Astrocyte (in vitro differentiated cells and primary cell): ENCODE results near the gene TAMALIN. TPM values are rescaled to one million over a fixed set of nuclear protein-coding genes. Genes with fewer than 3 reads are reported as not detected.

ENCODE experiments used
- DNase-seq: peaks from one replicate; pipeline ENCODE4 v3.0.0-alpha.2; 2010; ENCODE audit warnings: low read depth
- FAIRE-seq: peaks from 2 replicates; lab custom pipeline; 2011; peaks lifted over from hg19 to GRCh38; lab: Jason Lieb, UNC
- H2AFZ ChIP-seq: 2 replicates; pipeline ENCODE4 v1.6.0; 2012; ENCODE audit warnings: low read depth, low read length, inconsistent platforms
- H3K27ac ChIP-seq: 2 replicates; pipeline ENCODE4 v1.5.1; 2011; ENCODE audit warnings: low read depth, low read length, inconsistent platforms
- H3K27me3 ChIP-seq: 2 replicates; pipeline ENCODE4 v1.6.0; 2011; ENCODE audit warnings: low read length, inconsistent platforms; ENCODE audit not compliant: insufficient read depth
- H3K36me3 ChIP-seq: 2 replicates; pipeline ENCODE4 v1.5.1; 2011; ENCODE audit warnings: low read length, inconsistent platforms; ENCODE audit not compliant: insufficient read depth
- H3K4me1 ChIP-seq: 2 replicates; pipeline ENCODE4 v1.5.1; 2011; ENCODE audit warnings: low read length, inconsistent platforms; ENCODE audit not compliant: insufficient read depth
- H3K4me2 ChIP-seq: 2 replicates; pipeline ENCODE4 v1.6.0; 2012; ENCODE audit warnings: low read length, inconsistent platforms
- H3K4me3 ChIP-seq: 2 replicates; pipeline ENCODE4 v1.5.1; 2011; ENCODE audit warnings: low read depth, mild to moderate bottlenecking, low read length, inconsistent platforms; ENCODE audit not compliant: insufficient read depth
- H3K79me2 ChIP-seq: 2 replicates; pipeline ENCODE4 v1.6.0; 2012; ENCODE audit warnings: mild to moderate bottlenecking, low read length, inconsistent platforms; ENCODE audit not compliant: insufficient read depth
- H3K9ac ChIP-seq: 2 replicates; pipeline ENCODE4 v1.6.0; 2012; ENCODE audit warnings: mild to moderate bottlenecking, low read length, inconsistent platforms
- H3K9me3 ChIP-seq: 2 replicates; pipeline ENCODE4 v1.5.1; 2012; ENCODE audit warnings: low read depth, mild to moderate bottlenecking, low read length, inconsistent platforms; ENCODE audit not compliant: insufficient read depth
- H4K20me1 ChIP-seq: 2 replicates; pipeline ENCODE4 v1.6.0; 2012; ENCODE audit warnings: low read length, inconsistent platforms; ENCODE audit not compliant: insufficient read depth
- H3K27ac Mint-ChIP-seq: one replicate; pipeline ENCODE4 v1.8.0; 2021; ENCODE audit warnings: mild to moderate bottlenecking, mixed read lengths; ENCODE audit not compliant: unreplicated experiment
- H3K27me3 Mint-ChIP-seq: one replicate; pipeline ENCODE4 v1.8.0; 2021; ENCODE audit warnings: low read depth, mixed read lengths; ENCODE audit not compliant: unreplicated experiment
- H3K36me3 Mint-ChIP-seq: one replicate; pipeline ENCODE4 v1.8.0; 2021; ENCODE audit warnings: low read depth, mixed read lengths; ENCODE audit not compliant: unreplicated experiment
- H3K4me1 Mint-ChIP-seq: one replicate; pipeline ENCODE4 v1.8.0; 2021; ENCODE audit warnings: low read depth, mixed read lengths; ENCODE audit not compliant: unreplicated experiment
- H3K4me3 Mint-ChIP-seq: one replicate; pipeline ENCODE4 v1.8.0; 2021; ENCODE audit warnings: mild to moderate bottlenecking, moderate library complexity, mixed read lengths; ENCODE audit not compliant: unreplicated experiment
- H3K9me3 Mint-ChIP-seq: one replicate; pipeline ENCODE4 v1.8.0; 2021; ENCODE audit warnings: mild to moderate bottlenecking, mixed read lengths; ENCODE audit not compliant: unreplicated experiment
- EZH2 ChIP-seq: IDR thresholded peaks from 2 replicates; pipeline ENCODE4 v1.6.1; 2012; ENCODE audit warnings: mild to moderate bottlenecking, low read length, inconsistent platforms; ENCODE audit not compliant: insufficient read depth
- total RNA-seq: library from RNA; stranded (reverse); gene quantifications from 2 replicates; pipeline ENCODE4 v1.2.1, GENCODE V29; 2021
- TF ChIP-seq, protein P1 (sequence below): IDR thresholded peaks from 2 replicates; pipeline ENCODE4 v1.5.1; 2011; ENCODE audit warnings: low read depth, mild to moderate bottlenecking, inconsistent platforms, low read length, moderate library complexity; ENCODE audit not compliant: insufficient read depth

Gene TAMALIN
- total RNA-seq, 1 donor from 2014 or later = 9.6 TPM

- Mint-ChIP-seq H3K9me3 (no peaks in the 10 kb centered on the region), H3K27me3 (peaks cover 22% of the 10 kb centered on the region), H3K27ac (no peak overlapping the region), H3K4me1 (peaks cover 2% of the 10 kb centered on the region), H3K4me3 (no peak overlapping the region), H3K36me3 (peaks cover 2% of the 10 kb centered on the region)
- no peaks in the 10 kb centered on the region for H3K27me3 ChIP-seq
- peaks cover 5% of the 10 kb centered on the region for H4K20me1 ChIP-seq
- H3K4me2 ChIP-seq = no peak overlapping the region
- TF ChIP-seq, protein P1, sequence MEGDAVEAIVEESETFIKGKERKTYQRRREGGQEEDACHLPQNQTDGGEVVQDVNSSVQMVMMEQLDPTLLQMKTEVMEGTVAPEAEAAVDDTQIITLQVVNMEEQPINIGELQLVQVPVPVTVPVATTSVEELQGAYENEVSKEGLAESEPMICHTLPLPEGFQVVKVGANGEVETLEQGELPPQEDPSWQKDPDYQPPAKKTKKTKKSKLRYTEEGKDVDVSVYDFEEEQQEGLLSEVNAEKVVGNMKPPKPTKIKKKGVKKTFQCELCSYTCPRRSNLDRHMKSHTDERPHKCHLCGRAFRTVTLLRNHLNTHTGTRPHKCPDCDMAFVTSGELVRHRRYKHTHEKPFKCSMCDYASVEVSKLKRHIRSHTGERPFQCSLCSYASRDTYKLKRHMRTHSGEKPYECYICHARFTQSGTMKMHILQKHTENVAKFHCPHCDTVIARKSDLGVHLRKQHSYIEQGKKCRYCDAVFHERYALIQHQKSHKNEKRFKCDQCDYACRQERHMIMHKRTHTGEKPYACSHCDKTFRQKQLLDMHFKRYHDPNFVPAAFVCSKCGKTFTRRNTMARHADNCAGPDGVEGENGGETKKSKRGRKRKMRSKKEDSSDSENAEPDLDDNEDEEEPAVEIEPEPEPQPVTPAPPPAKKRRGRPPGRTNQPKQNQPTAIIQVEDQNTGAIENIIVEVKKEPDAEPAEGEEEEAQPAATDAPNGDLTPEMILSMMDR = no peak
- TF ChIP-seq EZH2 = no peak
- no peaks in the 10 kb centered on the region for H3K36me3 ChIP-seq
- H3K4me3 ChIP-seq = no peak overlapping the region
- no peak for FAIRE-seq
- no peaks in the 10 kb centered on the region for H3K9me3 ChIP-seq
- H2AFZ ChIP-seq = no peak overlapping the region
- peaks cover 8% of the 10 kb centered on the region for H3K4me1 ChIP-seq
- no peak for DNase-seq
- H3K27ac ChIP-seq = no peak overlapping the region
- H3K9ac ChIP-seq = no peak overlapping the region
- H3K79me2 ChIP-seq = no peaks in the 10 kb centered on the region
Observed at GRCh38 chr12:52045794-52046199, 39.1 kb downstream of the TAMALIN start.

- Mint-ChIP-seq H3K27me3 (peaks cover 27% of the 10 kb centered on the region), H3K4me3 (no peak overlapping the region), H3K4me1 (peaks cover 4% of the 10 kb centered on the region), H3K9me3 (no peaks in the 10 kb centered on the region), H3K27ac (no peak overlapping the region), H3K36me3 (peaks cover 2% of the 10 kb centered on the region)
- Histone ChIP-seq H3K36me3 (no peaks in the 10 kb centered on the region), H3K27ac (no peak overlapping the region), H3K79me2 (no peaks in the 10 kb centered on the region), H3K4me1 (peaks cover 14% of the 10 kb centered on the region), H3K9ac (no peak overlapping the region), H3K4me3 (no peak overlapping the region), H4K20me1 (peaks cover 5% of the 10 kb centered on the region), H3K27me3 (no peaks in the 10 kb centered on the region), H3K4me2 (no peak overlapping the region), H3K9me3 (no peaks in the 10 kb centered on the region), H2AFZ (no peak overlapping the region)
- no peak for DNase-seq
- FAIRE-seq = no peak
- TF ChIP-seq EZH2 = no peak
- TF ChIP-seq, protein P1 = no peak
Observed at GRCh38 chr12:52046859-52047258, 40.1 kb downstream of the TAMALIN start.

- H3K9ac ChIP-seq = no peak overlapping the region
- H2AFZ ChIP-seq = no peak overlapping the region
- no peaks in the 10 kb centered on the region for H3K36me3 ChIP-seq
- no peaks in the 10 kb centered on the region for H3K9me3 ChIP-seq
- peaks cover 1% of the 10 kb centered on the region for H3K36me3 Mint-ChIP-seq
- peaks cover 26% of the 10 kb centered on the region for H4K20me1 ChIP-seq
- peaks cover 27% of the 10 kb centered on the region for H3K27me3 Mint-ChIP-seq
- H3K27ac Mint-ChIP-seq = peak overlapping the region; percentile 63
- no peak overlapping the region for H3K4me2 ChIP-seq
- H3K4me1 ChIP-seq = peaks cover 14% of the 10 kb centered on the region
- H3K4me3 ChIP-seq = no peak overlapping the region
- H3K4me1 Mint-ChIP-seq = peaks cover 4% of the 10 kb centered on the region
- no peaks in the 10 kb centered on the region for H3K9me3 Mint-ChIP-seq
- H3K27ac ChIP-seq = no peak overlapping the region
- DNase-seq = no peak
- H3K27me3 ChIP-seq = no peaks in the 10 kb centered on the region
- FAIRE-seq = no peak
- no peak for TF ChIP-seq EZH2
- TF ChIP-seq, protein P1 = no peak
- no peaks in the 10 kb centered on the region for H3K79me2 ChIP-seq
- H3K4me3 Mint-ChIP-seq = peak overlapping the region; percentile 23
Observed at GRCh38 chr12:52049286-52049685, 42.5 kb downstream of the TAMALIN start.
